GM18909 (cell line): Measurements from ENCODE around the gene DNAJC12.
A peak's percentile ranks its signal among the peaks of the same experiment; 100 is the strongest.
"Not testable (repeated sequence)": the region's sequence is repeated elsewhere in the genome, so short reads cannot be mapped to it uniquely, and the experiment has no call there.

ENCODE experiments used
- ATAC-seq: cut with Tn5 transposase; IDR thresholded peaks from one replicate; pipeline ENCODE4 v1.9.1; 2021; ENCODE audit warnings: mild to moderate bottlenecking; ENCODE audit not compliant: unreplicated experiment, poor library complexity

DNAJC12 gene

DNA sequence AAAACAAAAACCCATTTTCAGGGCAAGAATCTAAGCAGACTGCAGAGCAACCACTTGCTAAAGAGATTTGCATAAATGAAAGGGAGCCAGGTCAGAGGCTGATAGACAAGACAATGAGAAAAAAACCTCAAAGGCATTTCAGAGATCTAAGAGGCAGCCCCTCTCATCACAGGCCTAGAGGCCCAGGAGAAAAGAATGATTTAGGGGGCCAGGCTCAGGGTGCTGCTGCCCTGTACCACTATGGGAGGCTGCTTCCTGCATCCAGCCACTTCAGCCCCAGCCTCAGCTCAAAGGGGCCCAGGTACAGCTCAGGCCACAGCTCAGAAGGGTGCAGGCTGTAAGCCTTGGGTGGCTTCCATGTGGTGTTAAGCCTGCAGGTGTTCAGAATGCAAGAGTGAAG lies 3.7 kb upstream of the DNAJC12 start:
- ATAC-seq = no peak

- no peak for ATAC-seq
Measured at GRCh38 chr10:67839951-67840350, 2.0 kb upstream of the DNAJC12 start.

- ATAC-seq = not testable (repeated sequence)
Measured at GRCh38 chr10:67839511-67839910, 1.5 kb upstream of the DNAJC12 start.

DNA sequence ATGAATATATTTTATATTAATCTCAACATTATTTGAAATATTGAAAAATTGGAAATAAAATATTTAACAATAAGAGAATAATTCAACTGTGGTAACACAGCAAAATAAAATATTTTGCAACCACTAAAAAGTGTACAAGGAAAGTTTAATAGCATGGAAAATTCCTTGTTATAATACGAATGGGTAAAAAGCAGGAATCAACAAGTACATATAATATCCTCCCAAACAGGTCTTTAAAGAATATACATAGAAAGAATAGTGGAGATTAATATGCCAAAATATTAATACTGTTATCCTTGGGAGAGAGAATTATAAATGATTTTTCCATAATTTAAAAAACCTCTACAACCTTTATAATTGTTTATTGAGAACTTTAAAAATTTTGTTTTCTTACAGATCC lies 1.0 kb downstream of the DNAJC12 start:
- ATAC-seq = no peak

- ATAC-seq = no peak
Measured at GRCh38 chr10:67836488-67836887, 1.5 kb downstream of the DNAJC12 start.

GRCh38 chr10:67835541-67836394 lies 2.2 kb downstream of the DNAJC12 start:
- not testable (repeated sequence) for ATAC-seq

- ATAC-seq = no peak
Measured at GRCh38 chr10:67834375-67834774, 3.6 kb downstream of the DNAJC12 start.

GRCh38 chr10:67827811-67828210 lies 10.2 kb downstream of the DNAJC12 start:
- ATAC-seq = no peak

- ATAC-seq = peak; percentile 55
Measured at GRCh38 chr10:67819768-67820204, 18.2 kb downstream of the DNAJC12 start.

GRCh38 chr10:67818323-67818722 lies 19.7 kb downstream of the DNAJC12 start:
- no peak for ATAC-seq

- ATAC-seq = no peak
Measured at GRCh38 chr10:67816719-67817118, 21.3 kb downstream of the DNAJC12 start.

DNA sequence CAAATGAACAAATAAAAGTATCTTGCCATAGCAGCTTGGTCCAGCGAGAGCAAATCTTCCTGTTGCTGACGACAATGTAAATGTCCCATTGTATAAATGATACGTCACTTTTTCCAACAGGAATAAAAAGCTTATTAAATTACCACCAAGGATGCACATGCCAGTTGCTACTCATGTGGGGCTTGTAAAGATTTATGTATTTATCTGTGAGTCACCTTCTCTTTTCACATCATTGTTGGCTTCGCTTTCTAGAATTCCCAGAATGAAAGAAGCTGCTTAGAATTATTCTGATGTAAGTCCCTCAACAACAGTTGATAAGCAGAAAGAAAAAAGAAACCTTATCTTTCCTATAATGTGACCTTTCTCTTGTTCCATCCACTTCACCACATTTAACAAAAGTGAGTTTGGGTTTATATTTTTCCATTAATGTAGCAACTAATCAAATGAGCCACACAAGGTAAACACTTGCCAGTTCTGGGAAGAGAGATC lies 22.4 kb downstream of the DNAJC12 start:
- ATAC-seq = no peak

GRCh38 chr10:67812007-67812406 lies 26.0 kb downstream of the DNAJC12 start:
- no peak for ATAC-seq

DNA sequence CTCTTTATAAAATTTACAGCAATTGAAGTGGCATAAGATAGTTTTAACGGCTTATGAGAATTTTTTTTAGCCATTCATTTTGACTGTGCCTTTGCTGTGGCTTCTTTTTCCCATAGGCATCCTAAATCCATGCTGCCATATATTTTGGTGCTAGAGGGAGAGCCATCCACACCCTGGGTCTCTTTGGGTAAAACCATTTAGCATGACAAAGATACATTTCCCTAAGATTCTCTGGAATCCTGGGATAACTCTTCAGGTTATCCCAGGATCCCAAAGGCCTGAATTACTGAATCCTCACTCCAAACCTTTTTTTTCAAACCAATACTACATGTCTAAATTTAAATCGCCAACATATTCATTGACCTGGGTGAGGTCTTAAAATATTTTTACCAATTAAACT lies 28.9 kb downstream of the DNAJC12 start:
- ATAC-seq = no peak

DNA sequence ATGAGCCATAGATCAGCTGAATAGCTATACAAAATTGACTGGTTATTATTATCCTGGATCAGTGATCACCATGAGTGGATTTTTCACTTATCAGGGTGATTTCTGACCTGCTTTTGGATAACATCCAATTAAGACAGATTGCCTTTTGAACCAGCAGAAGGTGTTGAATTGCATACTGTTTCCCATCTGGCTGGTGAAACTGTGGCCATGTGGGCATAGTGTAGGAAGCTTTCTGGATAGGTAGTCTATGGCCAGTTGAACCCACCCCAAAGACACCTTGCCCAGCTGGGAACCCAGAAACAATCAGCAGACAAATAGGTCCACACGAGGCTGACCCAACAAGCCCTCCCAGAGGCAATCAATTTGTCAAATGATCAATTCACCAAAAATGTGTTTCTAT lies 29.3 kb downstream of the DNAJC12 start:
- no peak for ATAC-seq

GRCh38 chr10:67807855-67808456 lies 30.0 kb downstream of the DNAJC12 start:
- ATAC-seq = no peak

GRCh38 chr10:67804395-67804678 lies 33.7 kb downstream of the DNAJC12 start:
- no peak for ATAC-seq

- ATAC-seq = peak; percentile 73
Measured at GRCh38 chr10:67803588-67804394, 34.2 kb downstream of the DNAJC12 start.

DNA sequence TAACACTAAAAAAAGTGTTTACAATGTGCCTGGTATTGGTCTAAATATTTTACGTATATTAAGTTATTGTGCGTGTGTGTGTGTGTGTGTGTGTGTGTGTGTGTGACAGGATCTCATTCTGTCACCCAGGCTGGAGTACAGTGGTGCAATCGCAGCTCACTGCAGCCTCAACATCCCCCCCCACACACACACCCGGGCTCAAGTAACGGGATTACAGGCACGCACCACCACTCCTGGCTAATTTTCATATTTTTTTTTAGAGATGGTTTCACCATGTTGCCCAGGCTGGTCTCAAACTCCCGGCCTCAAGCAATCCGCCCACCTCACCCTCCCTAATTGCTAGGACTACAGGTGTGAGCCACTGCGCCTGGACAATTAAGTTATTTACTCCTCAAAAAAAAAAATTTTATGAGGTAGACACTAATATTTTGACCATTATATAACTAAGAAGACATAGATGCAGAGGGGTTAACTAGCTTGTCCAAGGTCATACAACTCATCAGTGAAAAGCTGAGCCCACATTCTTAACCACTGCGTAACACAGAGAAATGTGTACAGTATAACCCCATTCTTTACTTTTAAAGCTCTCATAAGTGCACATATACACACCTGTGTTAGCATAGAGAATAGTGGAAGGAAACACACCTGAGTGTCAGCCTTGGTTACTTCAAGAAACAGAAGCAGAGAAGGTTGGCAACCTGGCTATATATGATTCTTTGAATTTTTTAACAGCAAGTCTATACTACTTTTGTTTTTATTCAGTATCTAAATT lies 35.0 kb downstream of the DNAJC12 start:
- peak; percentile 36 for ATAC-seq

GRCh38 chr10:67801118-67801517 lies 36.9 kb downstream of the DNAJC12 start:
- ATAC-seq = no peak
